H1 (cell line): Measurements from ENCODE around the gene SH3RF3. TPM values are rescaled to one million over a fixed set of nuclear protein-coding genes. Genes with fewer than 3 reads are reported as not detected.

ENCODE experiments used
- CTCF ChIA-PET: fragments of 300-600 bp; sonication (Branson Sonifier 250); formaldehyde crosslinking; loops from one replicate; lab custom pipeline; 2021; ENCODE audit not compliant: partially characterized antibody; lab: Charles Lee
- POLR2A ChIA-PET: fragments of 300-600 bp; sonication (Branson Sonifier 250); formaldehyde crosslinking; loops from one replicate; lab custom pipeline; 2021; ENCODE audit warnings: inconsistent platforms; ENCODE audit not compliant: partially characterized antibody; lab: Charles Lee
- DNase-seq, 2 experiments: peaks; one replicate each; pipeline versions ENCODE4 v3.0.0 to v3.0.0-alpha.2; 2010 to 2022; ENCODE audit warnings: low spot score in 2 of 2, low read depth in 1 of 2, mixed read lengths in 1 of 2
- FAIRE-seq: peaks from 2 replicates; lab custom pipeline; 2011; peaks lifted over from hg19 to GRCh38; lab: Jason Lieb, UNC
- H2AFZ ChIP-seq: 2 replicates; pipeline ENCODE4 v1.8.1; 2012; ENCODE audit warnings: low read length, inconsistent platforms
- H2AK5ac ChIP-seq: 2 replicates; pipeline ENCODE4 v1.6.1; 2013; ENCODE audit warnings: low read depth, low read length
- H2BK120ac ChIP-seq: replicated peaks from 2 replicates; pipeline ENCODE3; 2013; ENCODE audit warnings: low read depth, low read length, inconsistent platforms
- H2BK12ac ChIP-seq: 2 replicates; pipeline ENCODE4 v1.6.1; 2013; ENCODE audit warnings: low read depth, low read length
- H2BK15ac ChIP-seq: 2 replicates; pipeline ENCODE4 v1.6.1; 2013; ENCODE audit warnings: low read length
- H2BK20ac ChIP-seq: 2 replicates; pipeline ENCODE4 v1.6.1; 2013; ENCODE audit warnings: low read length
- H2BK5ac ChIP-seq: 2 replicates; pipeline ENCODE4 v1.6.1; 2013; ENCODE audit warnings: low read depth, low read length
- H3K14ac ChIP-seq: 2 replicates; pipeline ENCODE4 v1.6.1; 2013; ENCODE audit warnings: inconsistent platforms; ENCODE audit not compliant: insufficient read length
- H3K18ac ChIP-seq: 2 replicates; pipeline ENCODE4 v1.6.1; 2013; ENCODE audit warnings: low read length; ENCODE audit errors: extremely low read depth
- H3K23ac ChIP-seq: 2 replicates; pipeline ENCODE4 v1.6.1; 2013; ENCODE audit warnings: inconsistent platforms; ENCODE audit not compliant: insufficient read length
- H3K23me2 ChIP-seq: 2 replicates; pipeline ENCODE4 v1.6.1; 2013; ENCODE audit warnings: low read depth, low read length
- H3K27ac ChIP-seq: 2 replicates; pipeline ENCODE4 v1.6.1; 2011; ENCODE audit warnings: low read depth, low read length, inconsistent platforms
- H3K27me3 ChIP-seq, 4 experiments: replicated peaks in 1 of 4; 1 replicate in 1 of 4; 2 replicates in 3 of 4; pipeline versions ENCODE4 v1.6.1 to v1.8.1; 2011 to 2013; ENCODE audit warnings: low read length in 3 of 4, mild to moderate bottlenecking in 3 of 4, inconsistent platforms in 2 of 4, mixed read lengths in 2 of 4, moderate library complexity in 1 of 4; ENCODE audit not compliant: control insufficient read depth in 3 of 4, insufficient read depth in 3 of 4; ENCODE audit errors: extremely low read depth in 1 of 4
- H3K36me3 ChIP-seq, 4 experiments: 2 replicates each; pipeline versions ENCODE4 v1.6.1 to v1.8.1; 2011 to 2013; ENCODE audit warnings: mild to moderate bottlenecking in 4 of 4, low read length in 3 of 4, moderate library complexity in 2 of 4, control low read depth in 1 of 4, inconsistent platforms in 1 of 4; ENCODE audit not compliant: insufficient read depth in 4 of 4, control insufficient read depth in 2 of 4
- H3K4ac ChIP-seq: replicated peaks from 2 replicates; pipeline ENCODE3; 2013; ENCODE audit warnings: low read length, low read depth, mixed read lengths, inconsistent platforms; ENCODE audit not compliant: insufficient read length
- H3K4me1 ChIP-seq, 4 experiments: replicated peaks in 1 of 4; 1 replicate in 1 of 4; 2 replicates in 3 of 4; pipeline versions ENCODE4 v1.6.1 to v1.8.1; 2011 to 2013; ENCODE audit warnings: low read length in 3 of 4, inconsistent platforms in 2 of 4, mixed read lengths in 1 of 4; ENCODE audit not compliant: insufficient read depth in 4 of 4, control insufficient read depth in 3 of 4
- H3K4me2 ChIP-seq, 2 experiments: 2 replicates each; pipeline versions ENCODE4 v1.6.1 to v1.8.1; 2011 to 2013; ENCODE audit warnings: low read depth in 2 of 2, low read length in 2 of 2, control low read depth in 1 of 2, inconsistent platforms in 1 of 2, mild to moderate bottlenecking in 1 of 2; ENCODE audit not compliant: insufficient read depth in 1 of 2
- H3K4me3 ChIP-seq, 4 experiments: fragments of 200-600, 300-600 bp in 1 of 4; sonication (generic), shearing (Covaris generic), sonication (Bioruptor Twin) in 1 of 4; 2 replicates each; pipeline versions ENCODE4 v1.5.1 to v1.8.1; 2011 to 2016; ENCODE audit warnings: low read length in 4 of 4, low read depth in 3 of 4, control low read depth in 2 of 4, inconsistent platforms in 2 of 4, mild to moderate bottlenecking in 2 of 4, mixed read lengths in 1 of 4, moderate library complexity in 1 of 4; ENCODE audit not compliant: insufficient read depth in 2 of 4; ENCODE audit errors: extremely low read depth in 1 of 4
- H3K56ac ChIP-seq: replicated peaks from 2 replicates; pipeline ENCODE3; 2013; ENCODE audit warnings: low read depth, mild to moderate bottlenecking, mixed read lengths, low read length, inconsistent platforms; ENCODE audit not compliant: insufficient read length
- H3K79me1 ChIP-seq: 2 replicates; pipeline ENCODE4 v1.6.1; 2013; ENCODE audit warnings: low read depth, low read length, control low read depth
- H3K79me2 ChIP-seq, 2 experiments: 2 replicates each; pipeline versions ENCODE4 v1.6.1 to v1.8.1; 2012 to 2013; ENCODE audit warnings: low read length in 2 of 2, mild to moderate bottlenecking in 2 of 2, inconsistent platforms in 1 of 2; ENCODE audit not compliant: insufficient read depth in 2 of 2, control insufficient read depth in 1 of 2
- H3K9ac ChIP-seq, 4 experiments: replicated peaks in 1 of 4; 1 replicate in 1 of 4; 2 replicates in 3 of 4; pipeline versions ENCODE4 v1.6.1 to v1.8.1; 2011 to 2013; ENCODE audit warnings: low read depth in 3 of 4, low read length in 3 of 4, control low read depth in 2 of 4, mild to moderate bottlenecking in 2 of 4, moderate library complexity in 2 of 4, inconsistent platforms in 1 of 4; ENCODE audit errors: extremely low read depth in 1 of 4
- H3K9me3 ChIP-seq, 2 experiments: 2 replicates each; pipeline versions ENCODE4 v1.6.1 to v1.8.1; 2012 to 2013; ENCODE audit warnings: mild to moderate bottlenecking in 2 of 2, moderate library complexity in 2 of 2, control low read depth in 1 of 2, inconsistent platforms in 1 of 2, low read depth in 1 of 2, low read length in 1 of 2, mixed read lengths in 1 of 2; ENCODE audit not compliant: insufficient read depth in 2 of 2
- H4K20me1 ChIP-seq, 2 experiments: replicated peaks in 1 of 2; 2 replicates each; pipeline versions ENCODE3 to v1.8.1; 2011 to 2013; ENCODE audit warnings: inconsistent platforms in 2 of 2, low read length in 2 of 2, mild to moderate bottlenecking in 1 of 2; ENCODE audit not compliant: insufficient read depth in 2 of 2, control insufficient read depth in 1 of 2
- H4K5ac ChIP-seq: 2 replicates; pipeline ENCODE4 v1.6.1; 2013; ENCODE audit warnings: low read length, low read depth, mixed read lengths, inconsistent platforms; ENCODE audit not compliant: insufficient read length
- H4K8ac ChIP-seq: 2 replicates; pipeline ENCODE4 v1.8.0; 2013; ENCODE audit warnings: mild to moderate bottlenecking, moderate library complexity, low read length, inconsistent platforms; ENCODE audit not compliant: insufficient read depth; ENCODE audit errors: extremely low read depth
- H4K91ac ChIP-seq: replicated peaks from 2 replicates; pipeline ENCODE3; 2013; ENCODE audit warnings: low read length, mixed read lengths, inconsistent platforms; ENCODE audit not compliant: insufficient read length
- BRCA1 ChIP-seq: IDR thresholded peaks from 2 replicates; pipeline ENCODE4 v1.6.1; 2012; ENCODE audit warnings: low read depth, low read length, improper control_type of control experiment
- EP300 ChIP-seq, 2 experiments: IDR thresholded peaks; 1 replicate in 1 of 2; 2 replicates in 1 of 2; pipeline ENCODE4 v1.6.1; 2011 to 2012; ENCODE audit warnings: low read depth in 2 of 2, low read length in 2 of 2, mild to moderate bottlenecking in 2 of 2, borderline replicate concordance in 1 of 2, inconsistent platforms in 1 of 2, moderate library complexity in 1 of 2
- KDM1A ChIP-seq: fragments of 200-600, 300-600 bp; sonication (generic); IDR thresholded peaks from 2 replicates; pipeline ENCODE4 v1.7.1; 2016; ENCODE audit warnings: mild to moderate bottlenecking, low read length, borderline replicate concordance
- MAFK ChIP-seq: IDR thresholded peaks from 2 replicates; pipeline ENCODE4 v1.6.1; 2012; ENCODE audit warnings: low read depth, mild to moderate bottlenecking, improper control_type of control experiment, low read length
- SAP30 ChIP-seq: fragments of 300-600 bp; sonication (generic); IDR thresholded peaks from 2 replicates; pipeline ENCODE4 v1.7.1; 2012; ENCODE audit warnings: low read length, moderate library complexity, mild to moderate bottlenecking, inconsistent platforms; ENCODE audit not compliant: insufficient read depth, insufficient replicate concordance
- SIN3A ChIP-seq, 2 experiments: IDR thresholded peaks in 1 of 2; conservative IDR thresholded peaks in 1 of 2; 2 replicates each; pipeline ENCODE4 v1.6.1; 2011 to 2012; ENCODE audit warnings: low read length in 2 of 2, improper control_type of control experiment in 1 of 2, low read depth in 1 of 2, mild to moderate bottlenecking in 1 of 2
- SRF ChIP-seq: IDR thresholded peaks from 2 replicates; pipeline ENCODE4 v1.6.1; 2011; ENCODE audit warnings: mild to moderate bottlenecking, low read depth, low read length, moderate library complexity
- TAF7 ChIP-seq: optimal IDR thresholded peaks from 2 replicates; pipeline ENCODE3; 2011; ENCODE audit warnings: low read depth, mild to moderate bottlenecking, inconsistent platforms, low read length, moderate library complexity, borderline replicate concordance
- WGBS, 2 experiments: shearing (Covaris generic) in 1 of 2; methylation state at CpG; one replicate each; pipeline versions ENCODE4 v1.1.6 to v1.1.7; 2013 to 2015; ENCODE audit warnings: low lambda C conversion rate in 2 of 2, mixed read lengths in 2 of 2, inconsistent platforms in 1 of 2, low coverage in 1 of 2, missing lambda C conversion rate in 1 of 2; ENCODE audit not compliant: insufficient replicate concordance in 2 of 2, insufficient coverage in 1 of 2, insufficient read length in 1 of 2; ENCODE audit errors: extremely low coverage in 1 of 2, missing lambda C conversion rate in 1 of 2; 5-methylcytosine and 5-hydroxymethylcytosine counted together
- polyA plus RNA-seq, 7 experiments: library from polyadenylated mRNA; depleted of rRNA in 3 of 7; stranded (reverse) in 5 of 7; unstranded in 2 of 7; fragments of >200 nt in 5 of 7; fragments of 200-250 nt in 2 of 7; gene quantifications; 1 replicate in 5 of 7; 2 replicates in 1 of 7; 4 replicates in 1 of 7; pipeline versions ENCODE4 v1.2.1 to v1.2.3, GENCODE V29; 2011 to 2013; ENCODE audit warnings: missing spikeins in 2 of 7, mixed read lengths in 2 of 7
- total RNA-seq: library from RNA; stranded (reverse); fragmentation: NEBNext Ultra II Directional; extraction: Animal tissue kit (Norgen Biotek cat#: 25700); gene quantifications from 2 replicates; pipeline ENCODE4 v1.2.1, GENCODE V29; 2021
- TF ChIP-seq, protein P1 (sequence below): IDR thresholded peaks from 2 replicates; pipeline ENCODE4 v1.6.1; 2012; ENCODE audit warnings: inconsistent platforms

SH3RF3 gene
- total and polyA plus RNA-seq, 2 of the 8 experiments (the other 6 are each of a cell fraction or from before 2014, with no cell fraction given): 0.11 to 0.65 TPM

GRCh38 chr2:109392816-109393661 is 264.0 kb downstream of the SH3RF3 start:
- CTCF ChIA-PET: interaction anchor here (0.6 to 2.0 kb wide), 4 partner anchors 9 to 278 kb away, joined by 3 to 4 read pairs (median 3); no protein-coding TSS in a partner anchor
- Histone ChIP-seq H3K18ac (no peak overlapping the region; the same call in 1 of the 2 replicates), H3K27me3 (no peaks in the 10 kb centered on the region), H3K9ac (no peak overlapping the region), H3K27ac (no peak overlapping the region), H3K56ac (no peak overlapping the region), H3K36me3 (no peaks in the 10 kb centered on the region), H4K91ac (no peak overlapping the region), H3K79me1 (no peaks in the 10 kb centered on the region), H4K20me1 (no peaks in the 10 kb centered on the region), H3K23me2 (no peaks in the 10 kb centered on the region), H3K4me1 (peaks cover 0 to 8% (median 0%) of the 10 kb centered on the region in 4 experiments; a peak in 3 of 7 replicates), H4K8ac (no peak overlapping the region), H3K4ac (no peak overlapping the region), H2BK5ac (no peak overlapping the region), H3K9me3 (no peaks in the 10 kb centered on the region), H2BK15ac (no peak overlapping the region), H2BK12ac (no peak overlapping the region), H3K23ac (no peak overlapping the region), H3K4me3 (no peak overlapping the region), H3K14ac (no peak overlapping the region), H2AK5ac (no peak overlapping the region), H2BK120ac (no peak overlapping the region), H3K4me2 (no peak overlapping the region), H2AFZ (no peak overlapping the region), H4K5ac (no peak overlapping the region), H2BK20ac (no peak overlapping the region), H3K79me2 (no peaks in the 10 kb centered on the region)
- FAIRE-seq: no peak
- POLR2A ChIA-PET: interaction anchor here (1.0 kb wide), 1 partner anchor 16 kb away, joined by 3 read pairs; no protein-coding TSS in a partner anchor
- no peak for DNase-seq
- 90% methylated on average over 15 of the region's 15 CpGs; no CpG with 5 or more reads in 1 of the 2 experiments for whole genome bisulfite sequencing, 2 experiments
- TF ChIP-seq TAF7 (no peak), SRF (no peak), SIN3A (conservative IDR thresholded peaks at IDR 0.05 in 1 of 2, IDR thresholded peaks at IDR 0.05 in 1 of 2; ENCODE audit: low read depth in 1 of 2, low read length in 2 of 2) (no peak), MAFK (no peak), KDM1A (no peak), SAP30 (no peak), EP300 (IDR thresholded peaks at IDR 0.05; ENCODE audit: borderline replicate concordance in 1 of 2, low read depth in 2 of 2, low read length in 2 of 2) (no peak), BRCA1 (no peak)
- TF ChIP-seq, protein P1, sequence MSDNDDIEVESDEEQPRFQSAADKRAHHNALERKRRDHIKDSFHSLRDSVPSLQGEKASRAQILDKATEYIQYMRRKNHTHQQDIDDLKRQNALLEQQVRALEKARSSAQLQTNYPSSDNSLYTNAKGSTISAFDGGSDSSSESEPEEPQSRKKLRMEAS: no peak
